Measurements from ENCODE around the gene CDCA4. TPM values are rescaled to one million over a fixed set of nuclear protein-coding genes. Genes with fewer than 3 reads are reported as not detected.
"Not testable (repeated sequence)": the region's sequence is repeated elsewhere in the genome, so short reads cannot be mapped to it uniquely, and the experiment has no call there.

CDCA4 gene
- total RNA-seq, 2 donors from 2014 or later: 46.6 to 65.1 TPM

DNA sequence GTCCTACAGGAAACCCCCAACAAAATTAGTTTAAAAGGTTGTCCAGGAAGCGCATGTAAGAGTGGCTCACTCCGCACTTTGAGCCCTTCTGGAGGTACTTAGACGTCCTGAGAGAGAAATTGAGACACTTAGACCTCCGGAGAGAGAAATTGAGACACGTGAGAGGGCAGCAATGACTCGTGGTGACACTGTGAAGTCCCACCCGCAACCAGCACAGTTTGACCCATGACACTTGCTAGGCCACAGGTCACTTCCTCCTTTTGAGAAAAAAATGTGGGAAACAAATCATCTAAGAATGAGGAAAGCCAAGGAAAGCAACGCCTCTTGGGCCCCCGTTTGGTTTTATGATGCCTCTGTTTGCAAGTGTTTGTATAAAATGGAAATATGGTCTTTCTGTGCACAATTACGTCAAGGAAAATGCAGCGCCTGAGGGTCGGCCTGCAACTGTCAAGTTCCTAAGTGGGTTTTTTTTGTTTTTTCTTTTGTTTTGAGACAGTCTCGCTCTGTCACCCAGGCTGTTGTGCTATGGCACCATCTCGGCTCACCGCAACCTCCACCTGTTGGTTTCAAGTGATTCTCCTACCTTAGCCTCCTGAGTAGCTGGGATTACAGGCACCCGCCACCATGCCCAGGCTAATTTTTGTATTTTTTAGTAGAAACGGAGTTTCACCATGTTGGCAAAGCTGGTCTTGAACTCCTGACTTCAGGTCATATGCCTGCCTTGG is 13.6 kb upstream of the CDCA4 start:
- WGBS, 2 experiments (ENCODE audit: insufficient coverage in 1 of 2, insufficient read length in 1 of 2): 88 to 91% methylated on average over 16 to 17 of the region's 17 CpGs
- no peaks in the 10 kb centered on the region for H3K36me3 ChIP-seq (ENCODE audit: control insufficient read depth, insufficient read depth, low read length)
- H3K27me3 ChIP-seq (ENCODE audit: control insufficient read depth, insufficient read depth, low read length, poor library complexity, severe bottlenecking): peaks cover 26% of the 10 kb centered on the region
- no peak for DNase-seq
- no peak overlapping the region for H3K27ac ChIP-seq (ENCODE audit: low read depth, low read length)
- H3K9me3 Mint-ChIP-seq: no peaks in the 10 kb centered on the region
- H3K9ac ChIP-seq (ENCODE audit: extremely low read depth, low read length, poor library complexity, severe bottlenecking): no peak overlapping the region
- H3K27ac Mint-ChIP-seq: no peak overlapping the region
- peaks cover 35% of the 10 kb centered on the region for H3K27me3 Mint-ChIP-seq (ENCODE audit: insufficient read depth)
- TF ChIP-seq, protein P1, sequence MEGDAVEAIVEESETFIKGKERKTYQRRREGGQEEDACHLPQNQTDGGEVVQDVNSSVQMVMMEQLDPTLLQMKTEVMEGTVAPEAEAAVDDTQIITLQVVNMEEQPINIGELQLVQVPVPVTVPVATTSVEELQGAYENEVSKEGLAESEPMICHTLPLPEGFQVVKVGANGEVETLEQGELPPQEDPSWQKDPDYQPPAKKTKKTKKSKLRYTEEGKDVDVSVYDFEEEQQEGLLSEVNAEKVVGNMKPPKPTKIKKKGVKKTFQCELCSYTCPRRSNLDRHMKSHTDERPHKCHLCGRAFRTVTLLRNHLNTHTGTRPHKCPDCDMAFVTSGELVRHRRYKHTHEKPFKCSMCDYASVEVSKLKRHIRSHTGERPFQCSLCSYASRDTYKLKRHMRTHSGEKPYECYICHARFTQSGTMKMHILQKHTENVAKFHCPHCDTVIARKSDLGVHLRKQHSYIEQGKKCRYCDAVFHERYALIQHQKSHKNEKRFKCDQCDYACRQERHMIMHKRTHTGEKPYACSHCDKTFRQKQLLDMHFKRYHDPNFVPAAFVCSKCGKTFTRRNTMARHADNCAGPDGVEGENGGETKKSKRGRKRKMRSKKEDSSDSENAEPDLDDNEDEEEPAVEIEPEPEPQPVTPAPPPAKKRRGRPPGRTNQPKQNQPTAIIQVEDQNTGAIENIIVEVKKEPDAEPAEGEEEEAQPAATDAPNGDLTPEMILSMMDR (conservative IDR thresholded peaks at IDR 0.05): no peak
- peak overlapping the region; percentile 54 for H3K4me3 Mint-ChIP-seq
- no peak overlapping the region for H3K4me3 ChIP-seq (ENCODE audit: low read length)
- H3K4me1 ChIP-seq (ENCODE audit: control insufficient read depth, insufficient read depth, low read length): no peaks in the 10 kb centered on the region
- H3K4me1 Mint-ChIP-seq: peaks cover 16% of the 10 kb centered on the region
- no peaks in the 10 kb centered on the region for H3K9me3 ChIP-seq (ENCODE audit: control insufficient read depth, low read length)
- no peaks in the 10 kb centered on the region for H3K36me3 Mint-ChIP-seq (ENCODE audit: low read depth)

DNA sequence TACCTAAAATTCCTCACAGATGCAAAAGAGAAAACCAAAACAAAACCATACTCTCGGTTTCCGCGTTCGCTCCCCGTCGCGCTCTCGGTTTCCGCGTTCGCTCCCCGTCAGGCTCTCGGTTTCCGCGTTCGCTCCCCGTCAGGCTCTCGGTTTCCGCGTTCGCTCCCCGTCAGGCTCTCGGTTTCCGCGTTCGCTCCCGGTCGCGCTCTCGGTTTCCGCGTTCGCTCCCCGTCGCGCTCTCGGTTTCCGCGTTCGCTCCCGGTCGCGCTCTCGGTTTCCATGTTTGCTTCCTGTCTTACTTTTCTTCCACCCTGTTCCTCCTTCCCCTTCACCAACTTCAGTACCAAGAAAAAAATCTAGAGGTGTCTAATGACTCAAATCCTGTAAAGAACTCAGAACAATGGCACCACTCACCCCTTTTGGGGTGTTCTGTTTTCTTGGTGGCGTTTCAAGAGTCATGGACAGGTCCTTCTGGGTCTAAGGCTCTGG is 12.6 kb upstream of the CDCA4 start:
- peaks cover 26% of the 10 kb centered on the region for H3K27me3 ChIP-seq (ENCODE audit: control insufficient read depth, insufficient read depth, low read length, poor library complexity, severe bottlenecking)
- peaks cover 40% of the 10 kb centered on the region for H3K27me3 Mint-ChIP-seq (ENCODE audit: insufficient read depth)
- H3K4me3 ChIP-seq (ENCODE audit: low read length): peak overlapping the region; percentile 75
- not testable (repeated sequence) for H3K9me3 ChIP-seq (ENCODE audit: control insufficient read depth, low read length); H3K27ac Mint-ChIP-seq; H3K36me3 ChIP-seq (ENCODE audit: control insufficient read depth, insufficient read depth, low read length); H3K27ac ChIP-seq (ENCODE audit: low read depth, low read length); H3K9ac ChIP-seq (ENCODE audit: extremely low read depth, low read length, poor library complexity, severe bottlenecking); H3K9me3 Mint-ChIP-seq; DNase-seq; H3K4me1 ChIP-seq (ENCODE audit: control insufficient read depth, insufficient read depth, low read length); H3K36me3 Mint-ChIP-seq (ENCODE audit: low read depth)
- H3K4me1 Mint-ChIP-seq: peaks cover 11% of the 10 kb centered on the region
- H3K4me3 Mint-ChIP-seq: peak overlapping the region; percentile 54
- 39 to 79% methylated on average over 33 to 45 of the region's 45 CpGs for WGBS, 2 experiments (ENCODE audit: insufficient coverage in 1 of 2, insufficient read length in 1 of 2)

DNA sequence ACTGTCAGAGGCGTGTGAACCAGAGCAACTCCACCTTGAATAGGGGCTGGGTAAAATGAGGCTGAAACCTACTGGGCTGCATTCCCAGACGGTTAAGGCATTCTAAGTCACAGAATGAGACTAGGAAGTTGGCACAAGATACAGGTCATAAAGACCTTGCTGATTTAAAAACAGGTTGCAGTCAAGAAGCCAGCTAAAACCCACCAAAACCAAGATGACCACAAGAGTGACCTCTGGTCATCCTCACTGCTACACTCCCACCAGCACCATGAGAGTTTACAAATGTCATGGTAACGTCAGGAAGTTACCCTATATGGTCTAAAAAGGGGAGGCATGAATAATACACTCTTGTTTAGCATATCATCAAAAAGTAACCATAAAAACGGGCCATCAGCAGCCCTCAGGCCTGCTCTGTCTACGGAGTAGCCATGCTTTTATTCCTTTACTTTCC is 11.6 kb upstream of the CDCA4 start:
- H3K36me3 Mint-ChIP-seq (ENCODE audit: low read depth); H3K9me3 Mint-ChIP-seq; H3K27ac ChIP-seq (ENCODE audit: low read depth, low read length); DNase-seq; H3K36me3 ChIP-seq (ENCODE audit: control insufficient read depth, insufficient read depth, low read length); H3K4me1 ChIP-seq (ENCODE audit: control insufficient read depth, insufficient read depth, low read length); H3K9ac ChIP-seq (ENCODE audit: extremely low read depth, low read length, poor library complexity, severe bottlenecking); H3K27ac Mint-ChIP-seq; H3K4me3 Mint-ChIP-seq; H3K9me3 ChIP-seq (ENCODE audit: control insufficient read depth, low read length): not testable (repeated sequence)
- WGBS, 2 experiments (ENCODE audit: insufficient coverage in 1 of 2, insufficient read length in 1 of 2): 87 to 88% methylated on average over 4 to 5 of the region's 5 CpGs
- Histone ChIP-seq H3K27me3 (ENCODE audit: control insufficient read depth, insufficient read depth, low read length, poor library complexity, severe bottlenecking) (peaks cover 26% of the 10 kb centered on the region), H3K4me3 (ENCODE audit: low read length) (peak overlapping the region; percentile 75)
- peaks cover 11% of the 10 kb centered on the region for H3K4me1 Mint-ChIP-seq
- peaks cover 50% of the 10 kb centered on the region for H3K27me3 Mint-ChIP-seq (ENCODE audit: insufficient read depth)

DNA sequence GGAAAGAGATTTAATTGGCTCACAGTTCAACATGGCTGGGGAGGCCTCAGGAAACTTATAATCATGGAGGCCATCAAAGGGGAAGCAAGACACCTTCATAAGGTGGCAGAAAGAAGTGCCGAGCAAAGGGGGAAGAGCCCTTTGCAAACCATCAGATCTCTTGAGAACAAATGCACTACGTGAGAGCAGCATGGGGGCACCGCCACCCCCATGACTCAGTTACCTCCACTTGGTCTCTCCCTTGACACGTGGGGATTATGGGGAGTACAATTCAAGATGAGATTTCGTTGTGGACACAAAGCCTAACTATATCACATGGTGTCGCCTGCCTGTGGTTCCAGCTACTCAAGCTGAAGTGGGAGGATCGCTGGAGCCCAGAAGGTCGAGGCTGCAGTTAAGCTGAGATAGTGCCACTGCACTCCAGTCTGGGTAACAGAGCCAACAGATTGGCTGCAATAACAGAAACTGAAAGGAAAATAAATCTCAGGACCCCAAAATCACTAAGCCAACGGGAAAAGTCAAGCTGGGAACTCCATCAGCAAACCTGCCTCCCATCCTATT is 10.0 kb upstream of the CDCA4 start:
- Histone ChIP-seq H3K9me3 (ENCODE audit: control insufficient read depth, low read length) (no peaks in the 10 kb centered on the region), H3K4me3 (ENCODE audit: low read length) (no peak overlapping the region), H3K36me3 (ENCODE audit: control insufficient read depth, insufficient read depth, low read length) (no peaks in the 10 kb centered on the region), H3K27ac (ENCODE audit: low read depth, low read length) (no peak overlapping the region), H3K4me1 (ENCODE audit: control insufficient read depth, insufficient read depth, low read length) (no peaks in the 10 kb centered on the region), H3K9ac (ENCODE audit: extremely low read depth, low read length, poor library complexity, severe bottlenecking) (no peak overlapping the region), H3K27me3 (ENCODE audit: control insufficient read depth, insufficient read depth, low read length, poor library complexity, severe bottlenecking) (peaks cover 26% of the 10 kb centered on the region)
- TF ChIP-seq, protein P1 (conservative IDR thresholded peaks at IDR 0.05): no peak
- Mint-ChIP-seq H3K4me1 (peaks cover 11% of the 10 kb centered on the region), H3K4me3 (no peak overlapping the region), H3K36me3 (ENCODE audit: low read depth) (no peaks in the 10 kb centered on the region), H3K27ac (no peak overlapping the region), H3K27me3 (ENCODE audit: insufficient read depth) (peaks cover 56% of the 10 kb centered on the region), H3K9me3 (no peaks in the 10 kb centered on the region)
- WGBS, 2 experiments (ENCODE audit: insufficient coverage in 1 of 2, insufficient read length in 1 of 2): 85 to 87% methylated on average over 8 to 9 of the region's 9 CpGs
- DNase-seq: no peak

Measured in endodermal cell (in vitro differentiated cells).